K562 (cell line): Measurements from ENCODE around the gene VPS11. TPM values are rescaled to one million over a fixed set of nuclear protein-coding genes. Genes with fewer than 3 reads are reported as not detected.

Experiments
- ATF7 ChIP-seq: fragments of 450-650 bp; IDR thresholded peaks from 2 replicates; pipeline ENCODE4 v1.7.1; 2014; ENCODE audit warnings: mild to moderate bottlenecking, moderate library complexity
- C11orf30 ChIP-seq: fragments of 450-650 bp; IDR thresholded peaks from 2 replicates; pipeline ENCODE4 v1.6.1; 2016; ENCODE audit warnings: low read depth, mild to moderate bottlenecking
- GABPB2 ChIP-seq: fragments of 250-450 bp; sonication (Bioruptor Pico); conservative IDR thresholded peaks from 2 replicates; pipeline ENCODE4 v1.5.1; 2021; ENCODE audit warnings: mild to moderate bottlenecking
- HIVEP1 ChIP-seq: fragments of 250-450 bp; sonication (Bioruptor Pico); IDR thresholded peaks from 2 replicates; pipeline ENCODE4 v1.4.0; 2020; ENCODE audit warnings: mild to moderate bottlenecking
- LCOR ChIP-seq: sonication (generic); formaldehyde crosslinking; IDR thresholded peaks from 2 replicates; pipeline ENCODE4 v1.8.0; 2022; ENCODE audit warnings: mild to moderate bottlenecking, missing genetic modification reagents
- NBN ChIP-seq: fragments of 450-650 bp; IDR thresholded peaks from 2 replicates; pipeline ENCODE4 v1.6.1; 2016; ENCODE audit warnings: low read depth, mild to moderate bottlenecking
- PRMT5 ChIP-seq: sonication (generic); formaldehyde crosslinking; IDR thresholded peaks from 2 replicates; pipeline ENCODE4 v1.5.0; 2020; ENCODE audit warnings: missing genetic modification reagents
- SIX5 ChIP-seq, 2 experiments: IDR thresholded peaks; 2 replicates each; pipeline ENCODE4 v1.6.1; 2011; ENCODE audit warnings: low read length in 2 of 2, borderline replicate concordance in 1 of 2, low read depth in 1 of 2, mild to moderate bottlenecking in 1 of 2, moderate library complexity in 1 of 2; ENCODE audit not compliant: insufficient read depth in 1 of 2
- SP1 ChIP-seq: sonication (generic); formaldehyde crosslinking; IDR thresholded peaks from 2 replicates; pipeline ENCODE4 v1.8.1; 2022; ENCODE audit warnings: mild to moderate bottlenecking, missing genetic modification reagents
- ZFP36 ChIP-seq: fragments of 150-350 bp; IDR thresholded peaks from 2 replicates; pipeline ENCODE4 v1.6.1; 2018; ENCODE audit warnings: low read length, low read depth; ENCODE audit not compliant: partially characterized antibody
- polyA plus RNA-seq, 8 experiments: library from polyadenylated mRNA; depleted of rRNA in 4 of 8; stranded (reverse) in 5 of 8; unstranded in 3 of 8; fragments of >200 nt; fragmentation: Nextera tagmentation in 2 of 8; fragmentation: Illumina TruSeq in 1 of 8; extraction: Ambion mirVana in 2 of 8; extraction: Trizol in 1 of 8; gene quantifications; 2 replicates each; pipeline versions ENCODE4 v1.2.1 to v1.2.3, GENCODE V29; 2011 to 2014; ENCODE audit warnings: inconsistent platforms in 1 of 8, missing spikeins in 1 of 8
- total RNA-seq, 7 experiments: library from RNA; depleted of rRNA in 6 of 7; stranded (reverse); fragments of >200 nt in 6 of 7; fragmentation: Illumina TruSeq in 2 of 7; extraction: Trizol in 2 of 7; gene quantifications; 2 replicates each; pipeline versions ENCODE4 v1.2.1 to v1.2.3, GENCODE V29; 2011 to 2021; ENCODE audit warnings: low replicate concordance in 1 of 7
- TF ChIP-seq, protein P1 (sequence below): fragments of 450-650 bp; IDR thresholded peaks from 2 replicates; pipeline ENCODE4 v1.6.1; 2016; ENCODE audit warnings: mild to moderate bottlenecking
- TF ChIP-seq, protein P2 (sequence below): sonication (generic); formaldehyde crosslinking; IDR thresholded peaks from 2 replicates; pipeline ENCODE4 v1.8.0; 2022; ENCODE audit warnings: missing genetic modification reagents, mild to moderate bottlenecking, moderate library complexity, borderline replicate concordance
- TF ChIP-seq, protein P3 (sequence below): fragments of 250-450 bp; sonication (Bioruptor Pico); IDR thresholded peaks from 2 replicates; pipeline ENCODE4 v1.5.1; 2021; ENCODE audit warnings: mild to moderate bottlenecking
- TF ChIP-seq, protein P4 (sequence below): sonication (generic); formaldehyde crosslinking; IDR thresholded peaks from 2 replicates; pipeline ENCODE4 v1.8.0; 2023; ENCODE audit warnings: mild to moderate bottlenecking, missing genetic modification reagents
- TF ChIP-seq, protein P5 (sequence below): sonication (generic); formaldehyde crosslinking; IDR thresholded peaks from 2 replicates; pipeline ENCODE4 v1.8.1; 2023; ENCODE audit warnings: mild to moderate bottlenecking, missing genetic modification reagents

Gene VPS11
- total and polyA plus RNA-seq, 9 of the 15 experiments (the other 6 are each of a cell fraction or from before 2014, with no cell fraction given): 14.1 to 35.5 (median 27.5) TPM

DNA sequence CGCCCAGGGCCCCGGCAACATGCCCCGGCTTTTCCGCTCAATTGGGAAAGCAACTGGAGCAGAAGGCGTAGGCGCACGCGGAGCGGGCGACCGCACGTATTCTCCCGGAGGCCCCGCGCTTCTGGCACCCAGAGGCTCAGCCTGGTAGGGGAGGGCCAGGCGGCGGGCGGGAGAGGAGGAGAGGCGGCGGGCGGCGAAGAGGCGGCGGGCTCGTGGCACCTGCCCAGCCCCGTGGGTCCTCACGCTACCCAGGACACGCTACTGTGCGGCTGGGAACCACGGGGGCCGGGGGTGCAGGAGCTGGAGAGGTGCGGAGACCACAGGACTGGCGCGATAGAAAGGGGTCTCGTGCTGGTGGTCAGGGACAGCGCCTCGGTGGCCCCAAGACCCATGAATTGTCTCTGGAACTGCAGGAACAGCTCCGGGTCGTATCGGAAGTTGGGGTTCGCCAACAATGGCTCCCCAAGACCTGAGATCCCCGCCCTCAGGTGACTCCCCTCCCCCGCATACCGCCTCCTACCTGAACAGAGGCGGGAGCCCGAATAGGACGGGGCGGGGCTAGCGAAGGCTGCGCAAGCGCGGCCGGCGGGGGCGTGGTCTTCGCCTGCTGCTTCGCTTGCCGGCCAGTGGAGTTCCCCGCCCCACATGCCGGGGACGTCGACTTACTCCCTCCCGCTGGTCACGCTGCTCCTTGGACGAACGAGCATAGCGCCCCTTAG is 37.1 kb upstream of the VPS11 start, which contains the start of gene SLC37A4 (continued):
- TF ChIP-seq, protein P1, sequence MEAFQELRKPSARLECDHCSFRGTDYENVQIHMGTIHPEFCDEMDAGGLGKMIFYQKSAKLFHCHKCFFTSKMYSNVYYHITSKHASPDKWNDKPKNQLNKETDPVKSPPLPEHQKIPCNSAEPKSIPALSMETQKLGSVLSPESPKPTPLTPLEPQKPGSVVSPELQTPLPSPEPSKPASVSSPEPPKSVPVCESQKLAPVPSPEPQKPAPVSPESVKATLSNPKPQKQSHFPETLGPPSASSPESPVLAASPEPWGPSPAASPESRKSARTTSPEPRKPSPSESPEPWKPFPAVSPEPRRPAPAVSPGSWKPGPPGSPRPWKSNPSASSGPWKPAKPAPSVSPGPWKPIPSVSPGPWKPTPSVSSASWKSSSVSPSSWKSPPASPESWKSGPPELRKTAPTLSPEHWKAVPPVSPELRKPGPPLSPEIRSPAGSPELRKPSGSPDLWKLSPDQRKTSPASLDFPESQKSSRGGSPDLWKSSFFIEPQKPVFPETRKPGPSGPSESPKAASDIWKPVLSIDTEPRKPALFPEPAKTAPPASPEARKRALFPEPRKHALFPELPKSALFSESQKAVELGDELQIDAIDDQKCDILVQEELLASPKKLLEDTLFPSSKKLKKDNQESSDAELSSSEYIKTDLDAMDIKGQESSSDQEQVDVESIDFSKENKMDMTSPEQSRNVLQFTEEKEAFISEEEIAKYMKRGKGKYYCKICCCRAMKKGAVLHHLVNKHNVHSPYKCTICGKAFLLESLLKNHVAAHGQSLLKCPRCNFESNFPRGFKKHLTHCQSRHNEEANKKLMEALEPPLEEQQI: no peak
- TF ChIP-seq ZFP36 (peak; percentile 26), NBN (no peak; the same call in 1 of the 2 replicates), GABPB2 (CRISPR knock-in tag) (no peak), HIVEP1 (CRISPR knock-in tag) (no peak), C11orf30 (no peak), PRMT5 (CRISPR knock-in tag) (no peak), LCOR (CRISPR knock-in tag) (peak; percentile 95), SP1 (peak; percentile 95), ATF7 (peak; percentile 49; the same call in 1 of the 2 replicates), SIX5 (IDR thresholded peaks at IDR 0.05; ENCODE audit: borderline replicate concordance in 1 of 2, insufficient read depth in 1 of 2, low read depth in 1 of 2, low read length in 2 of 2) (no peak)
- TF ChIP-seq, protein P2, sequence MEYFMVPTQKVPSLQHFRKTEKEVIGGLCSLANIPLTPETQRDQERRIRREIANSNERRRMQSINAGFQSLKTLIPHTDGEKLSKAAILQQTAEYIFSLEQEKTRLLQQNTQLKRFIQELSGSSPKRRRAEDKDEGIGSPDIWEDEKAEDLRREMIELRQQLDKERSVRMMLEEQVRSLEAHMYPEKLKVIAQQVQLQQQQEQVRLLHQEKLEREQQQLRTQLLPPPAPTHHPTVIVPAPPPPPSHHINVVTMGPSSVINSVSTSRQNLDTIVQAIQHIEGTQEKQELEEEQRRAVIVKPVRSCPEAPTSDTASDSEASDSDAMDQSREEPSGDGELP (CRISPR knock-in tag): peak; percentile 89
- TF ChIP-seq, protein P3, sequence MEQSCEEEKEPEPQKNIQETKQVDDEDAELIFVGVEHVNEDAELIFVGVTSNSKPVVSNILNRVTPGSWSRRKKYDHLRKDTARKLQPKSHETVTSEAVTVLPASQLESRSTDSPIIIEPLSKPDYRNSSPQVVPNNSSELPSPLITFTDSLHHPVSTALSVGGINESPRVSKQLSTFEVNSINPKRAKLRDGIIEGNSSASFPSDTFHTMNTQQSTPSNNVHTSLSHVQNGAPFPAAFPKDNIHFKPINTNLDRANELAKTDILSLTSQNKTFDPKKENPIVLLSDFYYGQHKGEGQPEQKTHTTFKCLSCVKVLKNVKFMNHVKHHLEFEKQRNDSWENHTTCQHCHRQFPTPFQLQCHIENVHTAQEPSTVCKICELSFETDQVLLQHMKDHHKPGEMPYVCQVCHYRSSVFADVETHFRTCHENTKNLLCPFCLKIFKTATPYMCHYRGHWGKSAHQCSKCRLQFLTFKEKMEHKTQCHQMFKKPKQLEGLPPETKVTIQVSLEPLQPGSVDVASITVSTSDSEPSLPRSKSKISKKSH (CRISPR knock-in tag): no peak
- TF ChIP-seq, protein P4, sequence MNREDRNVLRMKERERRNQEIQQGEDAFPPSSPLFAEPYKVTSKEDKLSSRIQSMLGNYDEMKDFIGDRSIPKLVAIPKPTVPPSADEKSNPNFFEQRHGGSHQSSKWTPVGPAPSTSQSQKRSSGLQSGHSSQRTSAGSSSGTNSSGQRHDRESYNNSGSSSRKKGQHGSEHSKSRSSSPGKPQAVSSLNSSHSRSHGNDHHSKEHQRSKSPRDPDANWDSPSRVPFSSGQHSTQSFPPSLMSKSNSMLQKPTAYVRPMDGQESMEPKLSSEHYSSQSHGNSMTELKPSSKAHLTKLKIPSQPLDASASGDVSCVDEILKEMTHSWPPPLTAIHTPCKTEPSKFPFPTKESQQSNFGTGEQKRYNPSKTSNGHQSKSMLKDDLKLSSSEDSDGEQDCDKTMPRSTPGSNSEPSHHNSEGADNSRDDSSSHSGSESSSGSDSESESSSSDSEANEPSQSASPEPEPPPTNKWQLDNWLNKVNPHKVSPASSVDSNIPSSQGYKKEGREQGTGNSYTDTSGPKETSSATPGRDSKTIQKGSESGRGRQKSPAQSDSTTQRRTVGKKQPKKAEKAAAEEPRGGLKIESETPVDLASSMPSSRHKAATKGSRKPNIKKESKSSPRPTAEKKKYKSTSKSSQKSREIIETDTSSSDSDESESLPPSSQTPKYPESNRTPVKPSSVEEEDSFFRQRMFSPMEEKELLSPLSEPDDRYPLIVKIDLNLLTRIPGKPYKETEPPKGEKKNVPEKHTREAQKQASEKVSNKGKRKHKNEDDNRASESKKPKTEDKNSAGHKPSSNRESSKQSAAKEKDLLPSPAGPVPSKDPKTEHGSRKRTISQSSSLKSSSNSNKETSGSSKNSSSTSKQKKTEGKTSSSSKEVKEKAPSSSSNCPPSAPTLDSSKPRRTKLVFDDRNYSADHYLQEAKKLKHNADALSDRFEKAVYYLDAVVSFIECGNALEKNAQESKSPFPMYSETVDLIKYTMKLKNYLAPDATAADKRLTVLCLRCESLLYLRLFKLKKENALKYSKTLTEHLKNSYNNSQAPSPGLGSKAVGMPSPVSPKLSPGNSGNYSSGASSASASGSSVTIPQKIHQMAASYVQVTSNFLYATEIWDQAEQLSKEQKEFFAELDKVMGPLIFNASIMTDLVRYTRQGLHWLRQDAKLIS (CRISPR knock-in tag): peak; percentile 42; the same call in 1 of the 2 replicates
- TF ChIP-seq, protein P5, sequence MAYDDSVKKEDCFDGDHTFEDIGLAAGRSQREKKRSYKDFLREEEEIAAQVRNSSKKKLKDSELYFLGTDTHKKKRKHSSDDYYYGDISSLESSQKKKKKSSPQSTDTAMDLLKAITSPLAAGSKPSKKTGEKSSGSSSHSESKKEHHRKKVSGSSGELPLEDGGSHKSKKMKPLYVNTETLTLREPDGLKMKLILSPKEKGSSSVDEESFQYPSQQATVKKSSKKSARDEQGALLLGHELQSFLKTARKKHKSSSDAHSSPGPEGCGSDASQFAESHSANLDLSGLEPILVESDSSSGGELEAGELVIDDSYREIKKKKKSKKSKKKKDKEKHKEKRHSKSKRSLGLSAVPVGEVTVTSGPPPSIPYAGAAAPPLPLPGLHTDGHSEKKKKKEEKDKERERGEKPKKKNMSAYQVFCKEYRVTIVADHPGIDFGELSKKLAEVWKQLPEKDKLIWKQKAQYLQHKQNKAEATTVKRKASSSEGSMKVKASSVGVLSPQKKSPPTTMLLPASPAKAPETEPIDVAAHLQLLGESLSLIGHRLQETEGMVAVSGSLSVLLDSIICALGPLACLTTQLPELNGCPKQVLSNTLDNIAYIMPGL (CRISPR knock-in tag): no peak; the same call in 1 of the 2 replicates
